ENCODE data around the gene BHMT.
"Not testable (repeated sequence)": the region's sequence is repeated elsewhere in the genome, so short reads cannot be mapped to it uniquely, and the experiment has no call there.

Gene BHMT

DNA sequence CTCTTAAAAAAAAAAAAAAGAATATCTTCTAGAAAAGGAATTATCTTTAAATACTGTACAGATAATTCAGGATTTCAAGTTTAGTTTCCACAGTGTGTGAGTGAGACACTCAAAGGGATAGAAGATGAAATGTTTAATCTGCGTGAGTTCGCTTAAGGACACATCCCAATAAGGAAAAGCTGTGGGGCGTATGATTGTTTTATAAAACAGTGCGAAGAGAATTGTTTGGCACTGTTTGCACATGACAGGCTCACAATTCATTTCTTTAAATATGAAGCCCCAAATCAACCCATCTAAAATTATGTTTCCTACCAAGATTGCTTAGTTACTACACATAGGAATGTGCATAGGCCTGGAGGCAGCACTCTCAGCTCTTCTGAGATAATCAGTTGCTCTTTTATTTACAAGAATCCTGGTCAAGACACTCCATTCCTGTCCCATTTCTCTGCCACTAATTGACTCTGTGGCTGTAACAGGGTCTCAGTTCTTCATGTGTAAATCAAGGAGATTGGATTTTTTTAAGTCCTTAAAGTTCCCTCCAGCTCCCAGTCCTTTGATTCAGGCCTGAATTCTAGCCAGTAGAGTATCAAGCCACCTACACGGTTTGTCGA is 60.1 kb downstream of the BHMT start:
- TF ChIP-seq, protein P1, sequence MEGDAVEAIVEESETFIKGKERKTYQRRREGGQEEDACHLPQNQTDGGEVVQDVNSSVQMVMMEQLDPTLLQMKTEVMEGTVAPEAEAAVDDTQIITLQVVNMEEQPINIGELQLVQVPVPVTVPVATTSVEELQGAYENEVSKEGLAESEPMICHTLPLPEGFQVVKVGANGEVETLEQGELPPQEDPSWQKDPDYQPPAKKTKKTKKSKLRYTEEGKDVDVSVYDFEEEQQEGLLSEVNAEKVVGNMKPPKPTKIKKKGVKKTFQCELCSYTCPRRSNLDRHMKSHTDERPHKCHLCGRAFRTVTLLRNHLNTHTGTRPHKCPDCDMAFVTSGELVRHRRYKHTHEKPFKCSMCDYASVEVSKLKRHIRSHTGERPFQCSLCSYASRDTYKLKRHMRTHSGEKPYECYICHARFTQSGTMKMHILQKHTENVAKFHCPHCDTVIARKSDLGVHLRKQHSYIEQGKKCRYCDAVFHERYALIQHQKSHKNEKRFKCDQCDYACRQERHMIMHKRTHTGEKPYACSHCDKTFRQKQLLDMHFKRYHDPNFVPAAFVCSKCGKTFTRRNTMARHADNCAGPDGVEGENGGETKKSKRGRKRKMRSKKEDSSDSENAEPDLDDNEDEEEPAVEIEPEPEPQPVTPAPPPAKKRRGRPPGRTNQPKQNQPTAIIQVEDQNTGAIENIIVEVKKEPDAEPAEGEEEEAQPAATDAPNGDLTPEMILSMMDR (IDR thresholded peaks at IDR 0.05; ENCODE audit: insufficient read depth, missing control alignments), result no peak
- no peak for DNase-seq (ENCODE audit: insufficient read length, low spot score)
- FAIRE-seq, result no peak

DNA sequence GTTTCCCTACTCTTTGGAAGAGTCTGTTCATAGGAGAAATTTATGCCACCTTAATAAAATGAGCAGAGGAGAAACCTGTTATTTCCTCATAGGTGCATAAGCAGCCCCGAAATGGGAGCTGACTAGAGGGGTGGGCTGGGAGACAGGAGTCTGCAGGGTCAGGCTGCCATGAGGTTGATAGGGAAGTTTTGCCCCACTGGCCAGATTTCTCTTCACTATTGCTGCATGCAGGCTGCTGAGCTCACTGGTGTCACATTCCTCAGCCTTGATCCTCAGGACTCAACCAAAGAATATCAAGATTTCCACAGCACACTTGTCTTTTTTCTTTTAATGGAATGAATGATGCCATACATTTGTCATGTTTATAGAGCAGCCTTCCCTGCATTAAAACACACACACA is 60.7 kb downstream of the BHMT start:
- FAIRE-seq (no peak), DNase-seq (ENCODE audit: insufficient read length, low spot score) (no peak)
- TF ChIP-seq, protein P1 (IDR thresholded peaks at IDR 0.05; ENCODE audit: insufficient read depth, missing control alignments), result no peak

DNA sequence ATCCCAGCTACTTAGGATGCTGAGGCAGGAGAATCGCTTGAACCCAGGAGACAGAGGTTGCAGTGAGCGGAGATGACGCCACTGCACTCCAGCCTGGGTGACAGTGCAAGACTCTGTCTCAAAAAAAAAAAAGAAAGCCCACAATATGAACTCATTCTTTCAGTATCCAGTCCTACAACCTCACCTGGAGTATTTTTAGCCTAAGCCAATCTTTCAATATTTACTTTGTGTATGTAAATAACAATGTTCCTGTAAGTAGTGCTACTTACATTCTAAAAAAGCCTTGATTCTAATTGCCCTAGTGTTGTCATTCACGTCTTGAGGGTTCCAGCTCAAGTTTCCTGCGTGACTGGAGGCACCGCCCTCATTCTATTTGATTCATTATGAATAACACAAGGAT is 62.0 kb downstream of the BHMT start:
- DNase-seq (ENCODE audit: insufficient read length, low spot score), result no peak
- FAIRE-seq, result no peak
- TF ChIP-seq, protein P1 (IDR thresholded peaks at IDR 0.05; ENCODE audit: insufficient read depth, missing control alignments), result no peak

DNA sequence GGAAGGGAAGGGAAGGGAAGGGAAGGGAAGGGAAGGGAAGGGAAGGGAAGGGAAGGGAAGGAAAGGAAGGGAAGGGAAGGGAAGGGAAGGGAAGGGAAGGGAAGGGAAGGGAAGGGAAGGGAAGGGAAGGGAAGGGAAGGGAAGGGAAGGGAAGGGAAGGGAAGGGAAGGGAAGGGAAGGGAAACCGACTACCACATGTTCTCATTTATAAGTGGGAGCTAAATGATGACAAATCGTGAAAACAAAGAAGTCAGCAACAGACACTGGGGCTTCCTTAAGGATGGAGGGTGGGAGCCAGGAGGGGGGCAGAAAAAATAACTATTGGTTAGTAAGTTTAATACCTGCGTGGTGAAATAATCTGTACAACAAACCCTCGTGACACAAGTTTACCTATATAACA is 68.8 kb downstream of the BHMT start:
- DNase-seq (ENCODE audit: insufficient read length, low spot score); FAIRE-seq: not testable (repeated sequence)

DNA sequence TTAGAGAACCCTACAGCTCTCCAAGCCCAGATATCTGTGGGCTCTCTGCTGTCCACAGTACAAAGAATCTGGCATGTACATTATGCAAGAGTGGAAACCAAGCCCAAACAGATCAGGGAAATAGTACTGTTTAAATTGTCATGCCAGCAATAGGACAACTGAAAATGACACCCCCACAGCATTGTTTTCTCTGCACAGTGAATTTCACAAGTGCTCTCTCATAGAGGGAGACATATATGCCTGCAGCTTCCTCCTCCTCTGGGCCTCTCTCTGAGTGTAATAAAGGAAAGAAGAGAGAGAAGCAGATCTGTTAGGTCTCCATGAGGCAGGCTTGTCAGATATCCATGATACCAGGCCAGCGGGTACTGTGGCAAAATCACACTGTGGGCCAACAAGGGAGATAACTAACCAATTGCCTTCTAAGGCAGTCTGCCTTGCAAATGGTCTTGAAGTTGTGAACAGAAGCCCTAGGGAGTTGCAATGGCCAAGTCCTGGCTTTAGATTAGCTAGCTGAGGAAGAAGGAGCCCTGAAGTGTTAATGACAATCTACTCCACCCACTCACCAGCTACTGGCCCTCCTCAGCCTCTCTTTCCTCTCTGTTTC is 69.9 kb downstream of the BHMT start:
- no peak for DNase-seq (ENCODE audit: insufficient read length, low spot score)
- FAIRE-seq, result no peak
- TF ChIP-seq, protein P1 (IDR thresholded peaks at IDR 0.05; ENCODE audit: insufficient read depth, missing control alignments), result no peak

All from D721Med (cell line).